Renal cortex interstitium (tissue), 11 donors: ENCODE results near the gene NUP188. TPM values are rescaled to one million over a fixed set of nuclear protein-coding genes. Genes with fewer than 3 reads are reported as not detected.
A peak's percentile ranks its signal among the peaks of the same experiment; 100 is the strongest.

Source experiments
- DNase-seq, 11 donors: peaks; one replicate each; pipeline ENCODE4 v3.0.0-alpha.2; 2013; ENCODE audit warnings: low read depth in 9 of 11, low spot score in 4 of 11; ENCODE audit errors: extremely low read depth in 1 of 11
- polyA plus RNA-seq, 3 donors: library from polyadenylated mRNA; unstranded; fragments of 120-200 nt; gene quantifications; one replicate each; pipeline ENCODE4 v1.2.1, GENCODE V29; 2013; ENCODE audit not compliant: insufficient read length in 3 of 3

Gene NUP188
- polyA plus RNA-seq, 3 donors = 45.1 to 51.0 (median 46.6) TPM

- no peak for DNase-seq
Measured at GRCh38 chr9:129013674-129014073, 66.2 kb downstream of the NUP188 start.

GRCh38 chr9:129014124-129014523 lies 66.6 kb downstream of the NUP188 start:
- DNase-seq = no peak

DNA sequence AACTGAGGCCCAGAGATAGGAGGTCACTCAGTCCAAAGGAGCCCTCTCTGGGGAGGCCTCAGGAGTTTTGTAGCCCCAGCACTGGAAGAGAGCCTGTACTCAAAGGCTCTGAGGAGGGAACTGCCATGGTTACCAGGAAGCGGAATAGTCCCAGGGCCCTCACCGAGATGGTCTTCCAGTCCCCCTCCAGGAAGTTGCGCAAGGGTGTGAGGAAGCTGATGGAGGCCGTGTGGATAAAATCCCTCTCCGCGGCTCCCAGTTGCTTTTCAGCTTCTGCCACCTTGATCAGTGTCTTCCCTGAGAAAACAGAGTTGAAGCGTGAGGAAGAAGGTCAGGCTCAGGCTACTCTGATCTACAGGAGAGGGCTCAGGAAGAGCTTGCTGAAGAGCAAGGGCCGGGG lies 67.1 kb downstream of the NUP188 start:
- no peak for DNase-seq

DNA sequence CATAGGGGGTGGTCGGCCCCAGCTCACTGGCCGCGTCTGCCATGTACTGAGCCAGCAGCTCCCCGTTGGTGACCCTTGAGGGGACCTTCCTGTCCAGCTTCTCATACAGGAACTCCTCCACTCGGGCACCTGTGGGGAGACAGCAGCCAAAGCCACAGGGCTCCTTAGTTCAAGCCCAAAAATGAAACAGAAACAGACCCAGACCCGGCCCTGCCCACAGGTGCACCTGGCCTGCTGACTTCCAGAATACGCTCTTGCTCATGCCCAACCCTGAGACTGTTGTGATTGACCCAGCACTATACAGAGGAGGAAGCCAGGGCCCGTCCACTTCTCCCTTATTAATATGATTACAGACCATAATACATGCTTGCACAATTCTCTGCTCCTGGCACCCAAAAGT lies 73.6 kb downstream of the NUP188 start:
- no peak for DNase-seq

- no peak for DNase-seq
Measured at GRCh38 chr9:129022037-129022436, 74.5 kb downstream of the NUP188 start.

DNA sequence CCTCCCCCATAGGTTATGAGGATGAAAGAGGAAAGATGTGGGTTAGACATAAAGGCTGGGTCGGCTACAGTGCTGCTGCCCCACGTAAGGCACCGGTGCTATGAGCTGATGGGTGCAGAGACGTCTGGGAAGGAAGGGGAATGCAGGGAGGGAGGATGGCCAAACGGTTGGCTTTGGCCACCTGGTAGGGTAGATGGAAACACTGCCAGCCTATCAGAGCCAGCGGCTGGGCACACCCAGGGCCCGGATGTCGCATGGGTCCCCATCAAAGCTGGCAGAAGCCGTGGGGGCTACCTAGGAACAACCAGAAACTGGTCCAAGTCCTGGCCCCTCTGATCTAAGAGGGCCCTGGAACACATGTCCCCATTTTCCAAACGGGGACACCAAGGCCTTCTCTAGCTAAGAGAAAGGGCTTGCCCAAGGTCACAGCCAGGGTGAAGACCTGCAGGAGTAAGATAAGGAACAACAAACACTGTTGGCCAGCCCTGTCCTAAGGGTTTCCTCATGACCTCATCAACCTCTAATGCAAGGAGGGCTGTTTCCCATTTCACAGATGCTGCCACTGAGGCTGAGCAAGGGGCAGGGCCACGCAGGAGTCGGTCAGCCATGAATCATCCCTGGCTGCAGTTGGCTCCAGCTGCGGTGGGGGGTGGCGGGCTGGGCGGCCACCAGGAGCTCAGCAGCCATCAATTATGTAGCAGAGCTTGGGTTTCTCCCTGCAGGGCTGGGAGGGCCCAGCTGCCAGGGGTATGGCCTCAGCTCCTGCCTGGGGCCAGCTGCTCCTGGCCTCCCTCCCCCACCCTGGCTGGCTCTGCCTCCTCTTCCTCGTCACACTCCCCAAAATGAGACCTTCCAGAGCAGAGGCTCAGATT lies 75.8 kb downstream of the NUP188 start:
- peak in 7 of 11 donors; percentile 17 to 51 (median 39) for DNase-seq

DNA sequence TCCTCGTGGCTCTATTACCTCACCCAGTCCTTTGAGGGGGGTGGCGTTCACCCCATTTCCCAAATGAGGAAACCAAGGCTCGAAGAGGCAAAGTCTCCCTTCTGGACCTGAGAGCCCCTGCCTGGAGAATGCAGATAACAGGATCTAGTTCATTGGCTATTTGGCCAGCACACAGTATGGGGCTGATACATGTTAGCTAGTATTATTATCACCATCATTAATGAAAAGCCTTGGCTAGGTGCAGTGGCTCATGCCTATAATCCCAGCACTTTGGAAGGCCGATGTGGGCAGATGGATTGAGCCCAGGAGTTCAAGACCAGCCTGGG lies 76.4 kb downstream of the NUP188 start:
- no peak for DNase-seq

DNA sequence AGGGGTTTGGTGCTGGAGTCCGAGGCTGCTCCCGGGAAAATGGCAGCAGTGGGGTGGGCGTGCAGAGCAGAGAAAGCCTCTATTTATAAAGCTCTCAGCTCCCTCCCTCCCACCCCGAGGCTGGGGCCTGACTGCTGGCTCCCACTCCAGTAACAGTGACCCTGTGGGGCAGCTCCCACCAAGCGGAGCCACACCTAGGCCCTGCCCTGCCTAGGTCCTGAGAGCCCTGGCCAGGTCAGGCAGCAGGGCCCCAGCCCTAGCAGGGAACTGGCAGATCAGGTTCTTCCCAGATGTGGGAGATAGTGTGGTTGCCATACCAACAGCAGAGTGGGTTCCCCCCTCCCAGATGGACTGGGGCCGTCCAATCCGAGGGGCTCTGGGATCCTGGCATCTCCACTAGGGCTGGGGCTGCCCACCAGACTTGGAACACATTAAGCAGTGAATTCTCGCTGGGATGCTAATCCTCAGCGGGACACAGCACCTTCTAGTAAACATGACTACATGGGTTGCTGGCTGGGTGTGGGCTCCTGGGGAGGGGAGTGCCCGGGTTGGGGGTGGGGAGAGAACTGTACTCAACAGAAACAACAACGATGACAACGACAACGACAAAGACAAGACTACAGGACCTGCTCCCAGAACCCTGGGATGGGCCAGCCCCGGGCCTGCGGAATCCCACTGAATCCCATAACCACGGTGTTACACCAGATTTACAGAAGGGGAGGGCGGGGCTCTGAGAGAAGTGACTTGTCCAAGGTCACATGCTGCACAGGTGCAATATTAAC lies 79.1 kb downstream of the NUP188 start:
- DNase-seq = peak in 8 of 11 donors; percentile 47 to 81 (median 76)

- DNase-seq = no peak
Measured at GRCh38 chr9:129027224-129027684, 79.8 kb downstream of the NUP188 start.

DNA sequence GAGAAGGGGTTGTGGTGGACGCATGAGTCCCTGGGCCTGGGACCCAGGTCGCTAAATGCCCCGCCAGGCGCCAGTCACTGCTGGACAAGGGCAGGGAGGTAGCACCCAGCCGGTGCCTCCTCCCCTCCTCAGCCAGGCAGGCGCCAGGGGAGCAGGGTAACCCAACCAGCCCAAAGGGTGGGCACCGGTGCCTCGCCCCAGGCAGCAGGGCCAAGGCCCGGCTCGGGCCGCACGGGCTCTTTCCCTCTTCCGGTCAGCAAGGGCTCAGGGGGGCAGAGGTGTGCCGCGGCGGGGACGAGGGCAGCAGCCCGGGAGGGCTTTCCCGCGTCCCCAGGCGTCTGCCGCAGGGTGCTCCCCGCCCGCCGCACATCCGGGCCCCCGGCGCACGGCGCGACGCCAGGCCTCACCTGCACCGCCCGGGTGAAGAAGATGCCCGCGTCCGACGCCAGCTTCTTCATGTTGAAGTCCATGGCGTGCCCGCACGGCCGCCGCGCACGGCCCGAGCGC lies 80.2 kb downstream of the NUP188 start:
- DNase-seq = peak in 2 of 11 donors; percentile 14 to 23

DNA sequence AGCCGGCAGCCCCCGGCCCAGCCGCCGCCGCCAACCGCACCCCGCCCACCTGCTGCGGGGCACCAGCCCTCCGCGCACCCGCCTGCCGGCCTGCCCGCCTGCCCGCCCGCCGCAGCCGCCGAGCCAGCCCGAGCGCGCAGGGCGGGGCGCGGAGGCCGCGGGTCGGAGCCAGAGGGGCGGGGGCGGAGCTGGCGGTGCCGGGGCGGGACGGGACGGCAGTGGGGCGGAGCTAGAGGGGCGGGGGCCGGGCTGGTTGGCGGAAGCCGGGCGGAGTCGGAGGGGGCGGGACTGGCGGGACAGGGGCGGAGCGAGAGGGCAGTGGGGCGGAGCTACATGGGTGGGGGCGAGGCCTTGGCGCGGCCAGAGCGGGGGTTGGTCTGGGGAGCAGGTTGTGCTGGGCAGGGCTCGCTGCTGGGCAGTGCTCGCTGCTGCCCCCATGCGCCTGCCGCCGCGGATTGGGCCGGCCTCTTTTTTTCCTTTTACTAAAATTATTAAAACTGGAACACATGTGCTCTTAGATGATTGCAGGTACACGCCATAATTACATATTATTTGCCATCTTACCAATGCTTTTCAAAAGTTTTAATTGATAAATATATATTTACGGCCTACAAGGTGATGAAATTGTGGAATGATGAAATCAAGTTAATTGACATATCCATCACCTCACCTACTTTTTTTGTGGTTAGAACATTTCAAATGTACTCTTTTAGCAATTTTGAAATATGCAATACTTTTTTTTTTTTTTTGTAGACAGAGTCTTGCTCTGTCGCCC lies 80.9 kb downstream of the NUP188 start, which contains the start of gene SH3GLB2:
SH3GLB2 (minus strand) TSS at position 140 of the 775 bp plus-strand sequence. CDS start 177 bp downstream, outside the sequence.
- DNase-seq = peak; percentile 67 to 92 (median 86)

DNA sequence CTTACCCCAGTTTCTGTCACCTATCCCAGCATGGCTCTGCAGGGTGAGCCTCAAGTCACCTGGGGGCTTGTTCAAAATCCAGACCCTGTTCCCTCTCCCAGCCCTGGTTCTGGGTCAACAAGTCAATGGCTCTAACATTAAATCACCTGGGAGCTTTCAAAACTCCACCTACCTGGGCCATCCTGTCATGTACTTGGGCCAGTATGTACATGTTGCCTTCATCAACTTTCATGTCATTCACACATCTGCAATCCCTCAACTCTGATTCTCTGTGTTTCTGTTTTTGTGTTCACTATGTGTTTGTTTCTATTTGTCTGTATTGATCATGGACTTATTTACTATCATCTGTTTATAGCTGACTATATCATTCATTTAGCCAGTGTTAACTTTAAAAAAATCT lies 82.7 kb downstream of the NUP188 start:
- no peak for DNase-seq

- no peak for DNase-seq
Measured at GRCh38 chr9:129031514-129031913, 84.0 kb downstream of the NUP188 start.

- no peak for DNase-seq
Measured at GRCh38 chr9:129032541-129033159, 85.2 kb downstream of the NUP188 start.

DNA sequence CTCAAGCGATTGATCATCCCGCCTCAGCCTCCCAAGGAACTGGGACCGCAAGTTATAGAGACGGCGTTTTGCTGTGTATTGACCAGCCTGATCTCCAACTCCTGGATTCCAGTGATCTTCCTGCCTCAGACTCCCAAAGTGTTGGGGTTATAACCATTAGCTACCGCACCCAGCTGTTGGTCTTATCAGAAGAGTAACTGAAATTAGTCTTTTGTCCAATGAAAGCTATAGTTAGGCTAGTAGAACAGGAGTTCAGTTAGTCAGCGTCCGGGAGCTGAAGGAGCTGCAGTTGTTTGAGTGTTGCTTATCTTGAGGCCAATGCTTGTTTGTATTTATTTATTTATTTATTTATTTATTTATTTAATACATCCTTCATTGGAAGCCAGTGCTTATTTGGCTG lies 85.7 kb downstream of the NUP188 start:
- DNase-seq = no peak

- DNase-seq = peak in 1 of 11 donors; percentile 31
Measured at GRCh38 chr9:129035838-129036237, 88.3 kb downstream of the NUP188 start.

- peak; percentile 89 to 99 (median 96) for DNase-seq
Measured at GRCh38 chr9:129036241-129036922, 88.9 kb downstream of the NUP188 start, which contains the start of gene MIGA2. TSS of gene MIGA2 (plus strand) at chr9:129036626. CDS start at chr9:129040595, 3,969 bp downstream.
